Neural cell (in vitro differentiated cells): ENCODE results near the gene TBC1D2. TPM values are rescaled to one million over a fixed set of nuclear protein-coding genes. Genes with fewer than 3 reads are reported as not detected.

Experiments used
- H2AFZ ChIP-seq: fragments of 200-600, 300-800 bp; sonication (generic), shearing (Covaris generic); 2 replicates; pipeline ENCODE4 v1.6.0; 2014; ENCODE audit warnings: low read depth, mild to moderate bottlenecking, antibody characterized with exemption, low read length, moderate library complexity
- H3F3A ChIP-seq: fragments of 200-600 bp; shearing (Covaris generic); 2 replicates; pipeline ENCODE4 v1.6.1; 2016; ENCODE audit warnings: mild to moderate bottlenecking, moderate library complexity, mixed read lengths, antibody characterized with exemption, low read length; ENCODE audit not compliant: insufficient read depth, poor library complexity, severe bottlenecking
- H3K27ac ChIP-seq: fragments of 200-600, 300-800 bp; sonication (generic), shearing (Covaris generic); 2 replicates; pipeline ENCODE4 v1.5.1; 2014; ENCODE audit warnings: mild to moderate bottlenecking, low read length, moderate library complexity
- H3K27me3 ChIP-seq: fragments of 300-800, 200-600 bp; sonication (generic), shearing (Covaris generic); 2 replicates; pipeline ENCODE4 v1.6.0; 2014; ENCODE audit warnings: mild to moderate bottlenecking, low read depth, low read length, moderate library complexity; ENCODE audit not compliant: insufficient read depth
- H3K36me3 ChIP-seq: fragments of 300-800, 200-600 bp; sonication (generic), shearing (Covaris generic); 2 replicates; pipeline ENCODE4 v1.5.1; 2014; ENCODE audit warnings: mild to moderate bottlenecking, antibody characterized with exemption, low read length, moderate library complexity; ENCODE audit not compliant: insufficient read depth
- H3K4me2 ChIP-seq: fragments of 300-800, 200-600 bp; sonication (generic), shearing (Covaris generic); 2 replicates; pipeline ENCODE4 v1.6.0; 2014; ENCODE audit warnings: mild to moderate bottlenecking, low read length
- H3K4me3 ChIP-seq: fragments of 300-800, 200-600 bp; sonication (generic), shearing (Covaris generic); 2 replicates; pipeline ENCODE4 v1.5.1; 2014; ENCODE audit warnings: mild to moderate bottlenecking, low read length, moderate library complexity
- H3K79me2 ChIP-seq: fragments of 200-600 bp; shearing (Covaris generic); replicated peaks from 2 replicates; pipeline ENCODE4 v1.6.0; 2014; ENCODE audit warnings: mild to moderate bottlenecking, low read length, moderate library complexity; ENCODE audit not compliant: insufficient read depth
- H3K9ac ChIP-seq: fragments of 300-800, 200-600 bp; sonication (generic), shearing (Covaris generic); 2 replicates; pipeline ENCODE4 v1.6.1; 2016; ENCODE audit warnings: mild to moderate bottlenecking, low read length, mixed read lengths
- H3K9me2 ChIP-seq: fragments of 200-600 bp; shearing (Covaris generic); 2 replicates; pipeline ENCODE4 v1.6.1; 2016; ENCODE audit warnings: mild to moderate bottlenecking, low read length, mixed read lengths; ENCODE audit not compliant: insufficient read depth
- H3K9me3 ChIP-seq: fragments of 200-600, 300-800 bp; sonication (generic), shearing (Covaris generic); 2 replicates; pipeline ENCODE4 v1.6.1; 2016; ENCODE audit warnings: mild to moderate bottlenecking, mixed run types, low read length, moderate library complexity, mixed read lengths
- H4K20me1 ChIP-seq: fragments of 200-600 bp; shearing (Covaris generic); 2 replicates; pipeline ENCODE4 v1.6.1; 2016; ENCODE audit warnings: mild to moderate bottlenecking, mixed run types; ENCODE audit not compliant: insufficient read depth
- EP300 ChIP-seq: fragments of 450-650 bp; conservative IDR thresholded peaks from 2 replicates; pipeline ENCODE4 v1.6.1; 2014; ENCODE audit warnings: antibody characterized with exemption, mild to moderate bottlenecking, moderate library complexity; ENCODE audit not compliant: poor library complexity, severe bottlenecking
- EZH2 ChIP-seq: fragments of 200-600, 300-800 bp; shearing (Covaris generic), sonication (generic); IDR thresholded peaks from 2 replicates; pipeline ENCODE4 v1.6.1; 2014; ENCODE audit warnings: antibody characterized with exemption, low read length, borderline replicate concordance, mild to moderate bottlenecking; ENCODE audit not compliant: insufficient read depth, poor library complexity, severe bottlenecking
- MXI1 ChIP-seq: fragments of 450-650 bp; conservative IDR thresholded peaks from 2 replicates; pipeline ENCODE4 v1.6.1; 2014; ENCODE audit warnings: antibody characterized with exemption, mild to moderate bottlenecking; ENCODE audit not compliant: poor library complexity, severe bottlenecking
- POLR2AphosphoS5 ChIP-seq: IDR thresholded peaks from 2 replicates; pipeline ENCODE4 v1.6.1; 2012
- RAD21 ChIP-seq: fragments of 450-650 bp; conservative IDR thresholded peaks from 2 replicates; pipeline ENCODE4 v1.6.1; 2014; ENCODE audit warnings: antibody characterized with exemption, mild to moderate bottlenecking, moderate library complexity
- SMC3 ChIP-seq: fragments of 450-650 bp; conservative IDR thresholded peaks from 2 replicates; pipeline ENCODE4 v1.6.1; 2014; ENCODE audit warnings: antibody characterized with exemption, mild to moderate bottlenecking, moderate library complexity; ENCODE audit not compliant: poor library complexity
- TAF1 ChIP-seq: IDR thresholded peaks from 2 replicates; pipeline ENCODE4 v1.6.1; 2012; ENCODE audit warnings: low read depth
- polyA plus RNA-seq: library from polyadenylated mRNA; depleted of rRNA; stranded (reverse); fragments of >200 nt; gene quantifications from 2 replicates; pipeline ENCODE4 v1.2.3, GENCODE V29; 2014
- TF ChIP-seq, protein P1 (sequence below): IDR thresholded peaks from 2 replicates; pipeline ENCODE4 v1.6.1; 2012; ENCODE audit warnings: borderline replicate concordance
- TF ChIP-seq, protein P2 (sequence below): fragments of 450-650 bp; IDR thresholded peaks from 2 replicates; pipeline ENCODE4 v1.5.1; 2014; ENCODE audit warnings: antibody characterized with exemption, mild to moderate bottlenecking, moderate library complexity; ENCODE audit not compliant: poor library complexity, severe bottlenecking

TBC1D2 gene
- polyA plus RNA-seq, 1 donor from 2014 or later = 4.1 TPM

DNA sequence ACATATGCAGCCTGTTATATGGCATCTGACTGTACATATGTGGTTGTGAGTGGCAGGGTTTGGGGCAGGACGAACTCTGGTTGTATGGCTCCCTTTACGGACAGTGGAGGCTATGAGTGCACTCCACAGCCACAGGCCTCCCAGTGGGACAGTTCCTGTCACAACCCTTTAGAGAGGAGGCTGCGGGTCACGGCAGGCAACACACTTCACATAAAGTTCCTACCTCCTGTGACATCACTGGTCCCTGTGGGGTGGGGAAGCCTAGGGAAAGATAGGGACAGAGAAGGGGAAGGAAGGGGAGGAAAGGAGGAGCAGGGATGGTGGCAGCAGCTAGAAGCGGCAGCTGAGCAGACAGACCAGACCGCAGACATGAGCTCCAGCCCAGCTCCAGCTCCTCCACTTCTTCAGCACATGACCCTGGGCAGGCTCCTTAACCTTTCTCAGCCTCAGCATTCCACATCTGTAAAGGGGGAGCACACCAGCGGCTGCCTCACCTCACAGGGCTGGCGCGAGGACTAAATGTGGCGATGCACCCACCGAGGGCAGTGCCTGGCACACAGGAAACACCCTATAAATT lies 35.6 kb downstream of the TBC1D2 start:
- no peaks in the 10 kb centered on the region for H3F3A ChIP-seq
- no peak for TF ChIP-seq EP300
- TF ChIP-seq, protein P1, sequence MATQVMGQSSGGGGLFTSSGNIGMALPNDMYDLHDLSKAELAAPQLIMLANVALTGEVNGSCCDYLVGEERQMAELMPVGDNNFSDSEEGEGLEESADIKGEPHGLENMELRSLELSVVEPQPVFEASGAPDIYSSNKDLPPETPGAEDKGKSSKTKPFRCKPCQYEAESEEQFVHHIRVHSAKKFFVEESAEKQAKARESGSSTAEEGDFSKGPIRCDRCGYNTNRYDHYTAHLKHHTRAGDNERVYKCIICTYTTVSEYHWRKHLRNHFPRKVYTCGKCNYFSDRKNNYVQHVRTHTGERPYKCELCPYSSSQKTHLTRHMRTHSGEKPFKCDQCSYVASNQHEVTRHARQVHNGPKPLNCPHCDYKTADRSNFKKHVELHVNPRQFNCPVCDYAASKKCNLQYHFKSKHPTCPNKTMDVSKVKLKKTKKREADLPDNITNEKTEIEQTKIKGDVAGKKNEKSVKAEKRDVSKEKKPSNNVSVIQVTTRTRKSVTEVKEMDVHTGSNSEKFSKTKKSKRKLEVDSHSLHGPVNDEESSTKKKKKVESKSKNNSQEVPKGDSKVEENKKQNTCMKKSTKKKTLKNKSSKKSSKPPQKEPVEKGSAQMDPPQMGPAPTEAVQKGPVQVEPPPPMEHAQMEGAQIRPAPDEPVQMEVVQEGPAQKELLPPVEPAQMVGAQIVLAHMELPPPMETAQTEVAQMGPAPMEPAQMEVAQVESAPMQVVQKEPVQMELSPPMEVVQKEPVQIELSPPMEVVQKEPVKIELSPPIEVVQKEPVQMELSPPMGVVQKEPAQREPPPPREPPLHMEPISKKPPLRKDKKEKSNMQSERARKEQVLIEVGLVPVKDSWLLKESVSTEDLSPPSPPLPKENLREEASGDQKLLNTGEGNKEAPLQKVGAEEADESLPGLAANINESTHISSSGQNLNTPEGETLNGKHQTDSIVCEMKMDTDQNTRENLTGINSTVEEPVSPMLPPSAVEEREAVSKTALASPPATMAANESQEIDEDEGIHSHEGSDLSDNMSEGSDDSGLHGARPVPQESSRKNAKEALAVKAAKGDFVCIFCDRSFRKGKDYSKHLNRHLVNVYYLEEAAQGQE = no peak
- no peak for TF ChIP-seq EZH2
- H2AFZ ChIP-seq = no peak overlapping the region
- H4K20me1 ChIP-seq = no peaks in the 10 kb centered on the region
- no peaks in the 10 kb centered on the region for H3K79me2 ChIP-seq
- H3K27ac ChIP-seq = no peak overlapping the region
- H3K27me3 ChIP-seq = no peaks in the 10 kb centered on the region
- H3K36me3 ChIP-seq = no peaks in the 10 kb centered on the region
- no peaks in the 10 kb centered on the region for H3K9me2 ChIP-seq
- no peaks in the 10 kb centered on the region for H3K9me3 ChIP-seq
- H3K4me2 ChIP-seq = no peak overlapping the region
- no peak overlapping the region for H3K4me3 ChIP-seq
- H3K9ac ChIP-seq = no peak overlapping the region

DNA sequence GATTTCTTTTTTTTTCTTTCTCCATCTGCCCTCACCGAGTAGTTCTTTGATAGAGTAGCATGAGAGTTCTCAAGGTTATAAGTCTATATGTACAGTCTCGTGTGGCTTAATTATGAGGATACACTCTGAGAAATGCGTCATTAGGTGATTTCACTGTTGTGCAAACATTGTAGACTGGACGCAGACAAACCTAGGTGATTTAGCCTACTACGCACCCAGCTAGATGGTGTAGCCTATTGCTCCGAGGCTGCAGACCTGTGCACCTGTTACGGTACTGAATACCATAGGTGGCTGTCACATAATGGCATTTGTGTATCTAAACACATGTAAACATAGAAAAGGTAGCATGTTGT lies 36.1 kb downstream of the TBC1D2 start:
- Histone ChIP-seq H3K9me3 (no peaks in the 10 kb centered on the region), H3K4me3 (no peak overlapping the region), H4K20me1 (no peaks in the 10 kb centered on the region), H3K79me2 (no peaks in the 10 kb centered on the region), H3K27me3 (no peaks in the 10 kb centered on the region), H3K9me2 (no peaks in the 10 kb centered on the region), H3K9ac (no peak overlapping the region), H3K36me3 (no peaks in the 10 kb centered on the region), H2AFZ (no peak overlapping the region), H3F3A (no peaks in the 10 kb centered on the region), H3K4me2 (no peak overlapping the region), H3K27ac (no peak overlapping the region)
- TF ChIP-seq POLR2AphosphoS5 (no peak), EZH2 (no peak), MXI1 (no peak), EP300 (no peak), RAD21 (no peak), SMC3 (no peak), TAF1 (no peak)
- TF ChIP-seq, protein P2, sequence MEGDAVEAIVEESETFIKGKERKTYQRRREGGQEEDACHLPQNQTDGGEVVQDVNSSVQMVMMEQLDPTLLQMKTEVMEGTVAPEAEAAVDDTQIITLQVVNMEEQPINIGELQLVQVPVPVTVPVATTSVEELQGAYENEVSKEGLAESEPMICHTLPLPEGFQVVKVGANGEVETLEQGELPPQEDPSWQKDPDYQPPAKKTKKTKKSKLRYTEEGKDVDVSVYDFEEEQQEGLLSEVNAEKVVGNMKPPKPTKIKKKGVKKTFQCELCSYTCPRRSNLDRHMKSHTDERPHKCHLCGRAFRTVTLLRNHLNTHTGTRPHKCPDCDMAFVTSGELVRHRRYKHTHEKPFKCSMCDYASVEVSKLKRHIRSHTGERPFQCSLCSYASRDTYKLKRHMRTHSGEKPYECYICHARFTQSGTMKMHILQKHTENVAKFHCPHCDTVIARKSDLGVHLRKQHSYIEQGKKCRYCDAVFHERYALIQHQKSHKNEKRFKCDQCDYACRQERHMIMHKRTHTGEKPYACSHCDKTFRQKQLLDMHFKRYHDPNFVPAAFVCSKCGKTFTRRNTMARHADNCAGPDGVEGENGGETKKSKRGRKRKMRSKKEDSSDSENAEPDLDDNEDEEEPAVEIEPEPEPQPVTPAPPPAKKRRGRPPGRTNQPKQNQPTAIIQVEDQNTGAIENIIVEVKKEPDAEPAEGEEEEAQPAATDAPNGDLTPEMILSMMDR = no peak
- TF ChIP-seq, protein P1 = no peak
